ENCODE measurements around the gene TAPBP.
A peak's percentile ranks its signal among the peaks of the same experiment; 100 is the strongest.

The TAPBP gene

GRCh38 chr6:33298773-33299236 is 15.1 kb downstream of the TAPBP start, which contains the start of gene RGL2:
TSS of gene RGL2 (minus strand) at chr6:33298942. CDS start at chr6:33298610, 332 bp downstream.
- peak; percentile 47 to 54 (median 54) for DNase-seq

DNA sequence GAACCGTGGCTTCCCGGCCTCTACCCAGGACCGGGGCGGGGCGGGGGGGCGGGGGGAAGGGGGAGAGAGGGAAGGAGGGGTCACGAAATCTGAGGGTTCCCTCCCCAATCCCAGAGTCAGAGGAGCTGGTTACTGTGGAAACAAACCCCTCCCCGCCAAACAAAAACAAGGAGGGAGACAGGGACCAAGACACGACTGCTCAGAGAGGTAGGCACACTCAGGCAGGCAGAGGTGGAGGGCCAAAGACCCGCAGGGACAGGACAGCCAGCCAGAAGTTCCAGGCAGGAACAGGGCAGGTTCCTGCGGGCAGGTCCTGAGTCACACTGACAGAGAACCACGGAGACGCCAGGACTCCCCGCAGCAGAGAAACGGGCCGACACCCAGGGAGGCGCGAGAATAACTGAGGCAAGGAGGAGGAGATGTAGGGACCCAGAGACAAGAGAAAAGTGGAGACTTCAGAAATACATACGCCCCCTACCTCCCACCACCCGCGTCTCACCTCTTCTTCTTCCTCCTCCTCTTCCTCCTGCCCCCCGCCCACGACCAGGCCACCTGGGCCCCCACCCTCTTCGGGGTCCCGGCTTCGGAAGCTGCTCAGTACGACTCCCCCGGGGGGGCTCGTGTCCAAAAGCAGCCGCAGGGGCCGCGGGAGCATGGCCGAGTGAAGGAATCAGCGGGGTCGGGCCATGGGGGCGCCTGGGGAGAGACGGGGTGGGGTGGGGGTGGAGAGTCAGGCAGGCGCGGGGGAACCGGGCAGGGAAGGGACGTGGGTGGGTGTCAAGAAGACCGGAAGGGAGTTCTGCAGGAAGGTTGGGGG is 15.7 kb downstream of the TAPBP start:
- H3K4me1 ChIP-seq (ENCODE audit: control insufficient read depth, insufficient read depth, low read length, poor library complexity, severe bottlenecking), result peaks cover 14% of the 10 kb centered on the region
- H3K9me3 ChIP-seq (ENCODE audit: control insufficient read depth, low read length), result no peaks in the 10 kb centered on the region
- H3K27me3 ChIP-seq (replicated peaks; ENCODE audit: control insufficient read depth, insufficient read depth, low read length, poor library complexity, severe bottlenecking), result no peaks in the 10 kb centered on the region
- H3K4me3 ChIP-seq (ENCODE audit: insufficient read depth, low read depth, low read length, poor library complexity, severe bottlenecking), result peak overlapping the region; percentile 98
- H3K27ac ChIP-seq (ENCODE audit: insufficient read depth, low read length, poor library complexity, severe bottlenecking), result peak overlapping the region; percentile 95
- DNase-seq, result peak; percentile 55 to 68 (median 64)
- peaks cover 15% of the 10 kb centered on the region for H3K36me3 ChIP-seq (ENCODE audit: control insufficient read depth, insufficient read depth, low read length)

More at GRCh38 chr6:33298773-33299236, 15.1 kb downstream of the TAPBP start, which contains the start of gene RGL2:
- Histone ChIP-seq H3K27me3 (replicated peaks; ENCODE audit: control insufficient read depth, insufficient read depth, low read length, poor library complexity, severe bottlenecking) (no peaks in the 10 kb centered on the region), H3K27ac (ENCODE audit: insufficient read depth, low read length, poor library complexity, severe bottlenecking) (peak within 1 kb of the TSS; percentile 95), H3K9me3 (ENCODE audit: control insufficient read depth, low read length) (no peaks in the 10 kb centered on the region), H3K4me3 (ENCODE audit: insufficient read depth, low read depth, low read length, poor library complexity, severe bottlenecking) (peak within 1 kb of the TSS; percentile 98), H3K4me1 (ENCODE audit: control insufficient read depth, insufficient read depth, low read length, poor library complexity, severe bottlenecking) (peaks cover 14% of the 10 kb centered on the region), H3K36me3 (ENCODE audit: control insufficient read depth, insufficient read depth, low read length) (peaks cover 13% of the 10 kb centered on the region)

- Histone ChIP-seq H3K4me1 (ENCODE audit: control insufficient read depth, insufficient read depth, low read length, poor library complexity, severe bottlenecking) (peaks cover 14% of the 10 kb centered on the region), H3K27me3 (replicated peaks; ENCODE audit: control insufficient read depth, insufficient read depth, low read length, poor library complexity, severe bottlenecking) (no peaks in the 10 kb centered on the region), H3K27ac (ENCODE audit: insufficient read depth, low read length, poor library complexity, severe bottlenecking) (peak overlapping the region; percentile 95), H3K4me3 (ENCODE audit: insufficient read depth, low read depth, low read length, poor library complexity, severe bottlenecking) (no peak overlapping the region), H3K36me3 (ENCODE audit: control insufficient read depth, insufficient read depth, low read length) (peaks cover 13% of the 10 kb centered on the region), H3K9me3 (ENCODE audit: control insufficient read depth, low read length) (no peaks in the 10 kb centered on the region)
- no peak for DNase-seq
Measured at GRCh38 chr6:33297406-33297955, 16.4 kb downstream of the TAPBP start.

GRCh38 chr6:33296797-33297405 is 17.0 kb downstream of the TAPBP start:
- no peak for DNase-seq
- H3K4me1 ChIP-seq (ENCODE audit: control insufficient read depth, insufficient read depth, low read length, poor library complexity, severe bottlenecking), result peaks cover 14% of the 10 kb centered on the region
- H3K27ac ChIP-seq (ENCODE audit: insufficient read depth, low read length, poor library complexity, severe bottlenecking), result peak overlapping the region; percentile 95
- no peaks in the 10 kb centered on the region for H3K27me3 ChIP-seq (replicated peaks; ENCODE audit: control insufficient read depth, insufficient read depth, low read length, poor library complexity, severe bottlenecking)
- no peaks in the 10 kb centered on the region for H3K9me3 ChIP-seq (ENCODE audit: control insufficient read depth, low read length)
- no peak overlapping the region for H3K4me3 ChIP-seq (ENCODE audit: insufficient read depth, low read depth, low read length, poor library complexity, severe bottlenecking)
- peaks cover 17% of the 10 kb centered on the region for H3K36me3 ChIP-seq (ENCODE audit: control insufficient read depth, insufficient read depth, low read length)

DNA sequence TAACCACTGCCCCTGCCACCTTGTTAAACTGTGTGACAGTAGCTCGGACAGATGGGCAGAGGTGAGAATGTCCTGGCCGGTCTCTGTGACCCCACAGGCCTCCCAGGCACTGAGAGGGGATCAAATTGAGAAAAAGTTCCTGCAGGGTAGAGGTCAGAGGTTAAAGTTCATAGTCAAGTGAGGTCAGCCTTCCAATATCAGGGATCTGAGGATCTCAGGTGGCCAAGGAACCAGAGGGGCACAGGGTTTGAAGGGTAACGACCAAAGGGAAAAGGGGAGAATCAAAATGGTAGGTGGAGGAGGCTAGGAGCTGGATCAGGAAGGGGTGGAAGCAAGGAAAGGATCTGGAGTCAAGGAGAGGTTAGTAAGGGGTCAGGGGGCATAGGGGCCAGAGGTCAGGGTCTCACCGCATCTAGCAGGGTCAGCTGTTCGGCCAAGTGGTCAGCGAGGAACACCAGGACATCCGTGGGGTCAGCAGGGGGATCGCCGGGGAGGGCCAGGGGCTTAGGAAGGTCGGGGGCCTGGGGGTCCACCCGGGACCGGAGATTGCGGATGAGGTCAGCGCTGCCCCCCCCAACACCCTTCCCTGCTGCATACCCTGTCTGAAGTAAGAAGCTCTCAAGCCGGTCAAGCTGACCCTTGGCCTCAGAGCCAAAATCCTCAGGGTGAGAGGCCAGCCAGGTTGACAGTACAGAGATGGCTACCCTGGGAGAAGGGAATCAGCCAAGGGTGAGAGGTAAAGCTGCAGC is 18.1 kb downstream of the TAPBP start:
- H3K4me1 ChIP-seq (ENCODE audit: control insufficient read depth, insufficient read depth, low read length, poor library complexity, severe bottlenecking), result peaks cover 14% of the 10 kb centered on the region
- H3K27me3 ChIP-seq (replicated peaks; ENCODE audit: control insufficient read depth, insufficient read depth, low read length, poor library complexity, severe bottlenecking), result no peaks in the 10 kb centered on the region
- H3K9me3 ChIP-seq (ENCODE audit: control insufficient read depth, low read length), result no peaks in the 10 kb centered on the region
- peaks cover 24% of the 10 kb centered on the region for H3K36me3 ChIP-seq (ENCODE audit: control insufficient read depth, insufficient read depth, low read length)
- H3K4me3 ChIP-seq (ENCODE audit: insufficient read depth, low read depth, low read length, poor library complexity, severe bottlenecking), result no peak overlapping the region
- no peak overlapping the region for H3K27ac ChIP-seq (ENCODE audit: insufficient read depth, low read length, poor library complexity, severe bottlenecking)
- DNase-seq, result no peak

DNA sequence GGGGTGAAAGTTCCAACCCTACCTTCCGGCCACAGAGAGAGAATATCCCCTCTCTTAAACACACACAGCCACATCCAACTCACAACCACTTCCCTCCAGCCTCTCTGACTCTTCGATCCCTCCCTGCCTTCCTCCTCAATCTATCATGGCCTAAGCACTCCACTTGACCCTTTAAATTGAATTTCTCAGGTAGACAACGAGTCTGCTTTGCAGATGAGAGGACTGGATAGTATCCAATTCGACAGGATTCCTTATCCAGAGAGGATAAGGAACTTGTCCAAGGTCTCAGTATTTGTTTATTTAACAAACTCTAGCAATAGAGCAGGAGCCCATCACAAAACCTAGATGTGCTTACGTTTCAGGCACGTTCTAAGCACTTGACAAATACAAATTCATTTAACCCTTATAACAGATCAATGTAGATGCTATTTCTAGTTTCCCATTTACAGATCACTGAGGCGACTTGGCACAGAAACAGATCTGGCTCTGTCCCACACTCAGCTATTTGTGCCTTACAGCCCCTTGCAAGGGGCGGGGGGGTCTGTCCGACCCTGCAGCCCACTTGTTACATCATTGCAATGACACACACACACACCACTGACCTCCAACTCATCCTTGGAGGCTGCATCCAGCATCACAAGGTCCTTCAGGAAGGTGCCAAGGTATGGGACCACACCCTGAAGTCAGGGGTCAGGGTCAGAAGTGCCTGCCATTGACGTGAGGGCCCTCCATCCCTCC is 19.6 kb downstream of the TAPBP start:
- Histone ChIP-seq H3K27me3 (replicated peaks; ENCODE audit: control insufficient read depth, insufficient read depth, low read length, poor library complexity, severe bottlenecking) (no peaks in the 10 kb centered on the region), H3K4me3 (ENCODE audit: insufficient read depth, low read depth, low read length, poor library complexity, severe bottlenecking) (no peak overlapping the region), H3K4me1 (ENCODE audit: control insufficient read depth, insufficient read depth, low read length, poor library complexity, severe bottlenecking) (peaks cover 14% of the 10 kb centered on the region), H3K27ac (ENCODE audit: insufficient read depth, low read length, poor library complexity, severe bottlenecking) (no peak overlapping the region), H3K9me3 (ENCODE audit: control insufficient read depth, low read length) (no peaks in the 10 kb centered on the region), H3K36me3 (ENCODE audit: control insufficient read depth, insufficient read depth, low read length) (peaks cover 24% of the 10 kb centered on the region)
- DNase-seq, result no peak

DNA sequence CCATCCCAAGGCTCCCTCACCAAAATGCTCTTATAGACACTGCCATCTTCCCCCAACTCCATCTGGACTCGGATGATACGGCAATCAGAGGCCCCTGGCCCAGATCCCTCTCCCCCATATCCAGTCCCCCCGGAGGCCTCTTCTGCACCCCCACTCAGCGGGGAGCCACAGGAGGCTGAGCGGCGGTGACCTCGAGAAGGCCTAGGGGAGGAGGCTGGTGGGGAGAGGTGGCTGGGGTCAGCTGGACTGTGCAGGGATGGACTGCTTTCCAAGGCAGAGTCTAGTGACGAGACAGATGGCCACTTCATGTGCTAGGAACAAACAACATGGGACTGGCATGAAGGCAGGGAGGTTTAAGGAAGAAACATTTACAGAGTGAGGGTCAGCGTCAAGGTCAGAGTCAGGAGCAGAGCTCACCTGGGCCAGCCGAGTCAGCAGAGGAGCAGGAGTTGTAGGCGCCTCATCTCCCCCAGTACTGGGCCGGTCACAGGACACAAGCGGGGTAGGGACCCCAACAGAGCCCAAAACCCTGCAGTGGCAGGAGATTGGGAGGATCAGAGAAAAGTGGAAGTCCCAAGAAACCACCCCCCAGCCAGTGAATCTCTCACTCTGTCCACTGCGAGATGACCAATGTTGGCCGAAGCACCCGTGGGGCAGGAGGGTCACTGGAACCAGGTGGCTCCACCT is 20.7 kb downstream of the TAPBP start:
- no peaks in the 10 kb centered on the region for H3K9me3 ChIP-seq (ENCODE audit: control insufficient read depth, low read length)
- no peak overlapping the region for H3K27ac ChIP-seq (ENCODE audit: insufficient read depth, low read length, poor library complexity, severe bottlenecking)
- no peaks in the 10 kb centered on the region for H3K27me3 ChIP-seq (replicated peaks; ENCODE audit: control insufficient read depth, insufficient read depth, low read length, poor library complexity, severe bottlenecking)
- H3K36me3 ChIP-seq (ENCODE audit: control insufficient read depth, insufficient read depth, low read length), result peaks cover 24% of the 10 kb centered on the region
- no peak overlapping the region for H3K4me3 ChIP-seq (ENCODE audit: insufficient read depth, low read depth, low read length, poor library complexity, severe bottlenecking)
- peaks cover 14% of the 10 kb centered on the region for H3K4me1 ChIP-seq (ENCODE audit: control insufficient read depth, insufficient read depth, low read length, poor library complexity, severe bottlenecking)
- no peak for DNase-seq

DNA sequence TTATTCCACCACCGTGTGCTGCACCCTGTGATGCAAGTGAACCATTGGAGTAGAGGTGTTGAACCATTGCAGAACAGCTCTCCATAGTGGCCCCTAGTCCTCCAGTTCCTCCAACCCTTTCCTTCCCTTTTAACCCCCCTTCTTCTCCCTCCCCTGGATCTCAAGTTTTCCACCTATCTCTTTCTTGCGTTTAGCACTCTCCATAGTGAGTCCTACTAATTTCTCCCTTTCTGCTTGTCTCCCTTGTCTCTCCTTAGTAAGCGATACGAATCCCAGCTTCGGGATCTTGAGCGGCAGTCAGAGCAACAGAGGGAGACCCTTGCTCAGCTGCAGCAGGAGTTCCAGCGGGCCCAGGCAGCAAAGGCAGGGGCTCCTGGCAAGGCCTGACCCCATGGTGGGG is 23.4 kb downstream of the TAPBP start:
- Histone ChIP-seq H3K27me3 (replicated peaks; ENCODE audit: control insufficient read depth, insufficient read depth, low read length, poor library complexity, severe bottlenecking) (no peaks in the 10 kb centered on the region), H3K4me3 (ENCODE audit: insufficient read depth, low read depth, low read length, poor library complexity, severe bottlenecking) (no peak overlapping the region), H3K9me3 (ENCODE audit: control insufficient read depth, low read length) (no peaks in the 10 kb centered on the region), H3K36me3 (ENCODE audit: control insufficient read depth, insufficient read depth, low read length) (peaks cover 34% of the 10 kb centered on the region), H3K4me1 (ENCODE audit: control insufficient read depth, insufficient read depth, low read length, poor library complexity, severe bottlenecking) (peaks cover 8% of the 10 kb centered on the region), H3K27ac (ENCODE audit: insufficient read depth, low read length, poor library complexity, severe bottlenecking) (peak overlapping the region; percentile 5)
- no peak for DNase-seq
